NT2/D1 (cell line): ENCODE data around the gene COG6.

Experiments
- DNase-seq: peaks from one replicate; pipeline ENCODE4 v3.0.0-alpha.2; 2011; ENCODE audit warnings: low read depth, low spot score
- H3K27me3 ChIP-seq: 2 replicates; pipeline ENCODE4 v1.6.0; 2011; ENCODE audit warnings: mild to moderate bottlenecking; ENCODE audit not compliant: insufficient read length, insufficient read depth
- H3K36me3 ChIP-seq: 2 replicates; pipeline ENCODE4 v1.6.1; 2011; ENCODE audit warnings: mild to moderate bottlenecking, low read length, mixed read lengths; ENCODE audit not compliant: insufficient read depth, insufficient read length
- H3K4me1 ChIP-seq: 2 replicates; pipeline ENCODE4 v1.5.1; 2011; ENCODE audit not compliant: insufficient read depth, insufficient read length
- H3K4me3 ChIP-seq: 2 replicates; pipeline ENCODE4 v1.5.1; 2011; ENCODE audit warnings: low read depth; ENCODE audit not compliant: insufficient read length
- H3K9ac ChIP-seq: 2 replicates; pipeline ENCODE4 v1.6.0; 2011; ENCODE audit warnings: low read depth; ENCODE audit not compliant: insufficient read length
- H3K9me3 ChIP-seq: 2 replicates; pipeline ENCODE4 v1.5.1; 2011; ENCODE audit warnings: mild to moderate bottlenecking, low read length; ENCODE audit not compliant: insufficient read depth
- SUZ12 ChIP-seq: IDR thresholded peaks from 2 replicates; pipeline ENCODE4 v1.6.1; 2011; ENCODE audit not compliant: insufficient read length, insufficient read depth; ENCODE audit errors: extremely low read depth
- YY1 ChIP-seq: IDR thresholded peaks from 2 replicates; pipeline ENCODE4 v1.6.1; 2011; ENCODE audit not compliant: insufficient read length, insufficient read depth
- ZNF274 ChIP-seq: IDR thresholded peaks from 2 replicates; pipeline ENCODE4 v1.6.1; 2011; ENCODE audit warnings: mild to moderate bottlenecking, low read depth, low read length

Gene COG6

DNA sequence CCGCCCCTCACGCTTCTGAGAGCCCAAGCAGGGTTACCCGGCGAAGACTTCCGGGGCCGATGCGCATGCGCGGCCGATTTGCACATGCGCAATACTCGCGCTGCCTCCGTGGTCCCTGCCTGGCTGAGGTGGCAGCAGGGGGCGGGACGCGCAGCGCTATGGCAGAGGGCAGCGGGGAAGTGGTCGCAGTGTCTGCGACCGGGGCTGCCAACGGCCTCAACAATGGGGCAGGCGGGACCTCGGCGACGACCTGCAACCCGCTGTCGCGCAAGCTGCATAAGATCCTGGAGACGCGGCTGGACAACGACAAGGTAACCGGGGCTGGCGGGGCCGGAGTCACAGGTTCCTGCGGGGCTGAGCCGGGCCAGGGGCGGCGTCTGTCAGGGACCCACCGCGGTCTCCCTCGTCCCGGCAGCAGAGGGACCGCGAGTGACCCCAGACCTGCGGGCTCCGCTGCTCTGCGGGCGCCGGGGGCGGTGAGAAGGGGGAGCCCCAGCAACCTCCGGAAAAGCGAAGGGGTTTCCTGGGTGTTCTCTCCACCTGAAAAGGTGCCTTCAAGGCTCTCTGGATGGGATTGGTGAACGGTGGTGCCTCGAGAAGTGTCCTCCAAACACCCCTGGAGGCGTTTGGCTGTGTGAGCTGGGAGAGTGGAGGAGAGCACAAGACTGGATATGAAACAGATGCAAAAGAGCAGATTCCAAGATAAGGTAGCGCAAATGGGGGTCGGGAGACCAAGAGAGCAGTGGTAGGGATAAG lies at the start of gene COG6:
Gene COG6, plus strand, starts transcription at position 94 of the 756 bp plus-strand sequence. Its CDS starts 65 bp downstream, at position 159.
- Histone ChIP-seq H3K9ac (peak within 1 kb of the TSS; percentile 44), H3K9me3 (no peaks in the 10 kb centered on the region), H3K4me1 (no peaks in the 10 kb centered on the region), H3K4me3 (peak within 1 kb of the TSS; percentile 72), H3K36me3 (peaks cover 12% of the 10 kb centered on the region), H3K27me3 (no peaks in the 10 kb centered on the region)
- DNase-seq = peak; percentile 74
- TF ChIP-seq ZNF274 (no peak), SUZ12 (no peak), YY1 (no peak)

DNA sequence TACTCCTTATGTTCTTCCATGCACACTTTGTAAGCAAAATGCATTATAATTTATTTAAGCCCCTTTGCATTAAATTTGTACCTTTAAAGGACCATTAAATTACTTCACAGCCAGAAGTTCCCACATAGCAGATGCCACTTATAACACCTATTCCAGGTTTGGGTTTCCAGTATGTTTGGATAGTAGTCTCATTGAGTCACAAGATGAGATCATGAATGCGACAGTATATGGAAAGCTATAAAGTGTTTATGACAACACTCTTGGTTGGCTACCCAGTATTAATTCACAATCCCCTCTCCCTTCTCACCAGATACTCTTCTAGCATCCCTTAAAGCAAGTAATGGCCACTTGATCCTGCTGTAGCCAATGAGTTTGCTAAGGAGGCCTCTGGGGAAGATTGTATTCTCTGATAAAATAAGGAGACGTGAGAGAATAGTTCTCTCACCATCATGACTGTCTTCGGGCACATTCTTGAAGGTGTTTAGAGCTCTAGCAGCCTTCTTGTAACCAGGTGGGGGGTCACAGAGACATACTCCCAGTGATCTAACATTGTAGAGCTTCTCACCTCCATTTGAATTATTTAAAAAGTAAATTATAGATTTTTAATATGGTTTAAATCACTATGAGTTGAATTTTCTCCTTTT lies 49.7 kb upstream of the COG6 start:
- Histone ChIP-seq H3K4me3 (no peak overlapping the region), H3K4me1 (no peaks in the 10 kb centered on the region), H3K36me3 (peaks cover 3% of the 10 kb centered on the region), H3K9me3 (no peaks in the 10 kb centered on the region), H3K27me3 (no peaks in the 10 kb centered on the region), H3K9ac (no peak overlapping the region)
- TF ChIP-seq YY1 (no peak), SUZ12 (no peak), ZNF274 (no peak)
- no peak for DNase-seq

DNA sequence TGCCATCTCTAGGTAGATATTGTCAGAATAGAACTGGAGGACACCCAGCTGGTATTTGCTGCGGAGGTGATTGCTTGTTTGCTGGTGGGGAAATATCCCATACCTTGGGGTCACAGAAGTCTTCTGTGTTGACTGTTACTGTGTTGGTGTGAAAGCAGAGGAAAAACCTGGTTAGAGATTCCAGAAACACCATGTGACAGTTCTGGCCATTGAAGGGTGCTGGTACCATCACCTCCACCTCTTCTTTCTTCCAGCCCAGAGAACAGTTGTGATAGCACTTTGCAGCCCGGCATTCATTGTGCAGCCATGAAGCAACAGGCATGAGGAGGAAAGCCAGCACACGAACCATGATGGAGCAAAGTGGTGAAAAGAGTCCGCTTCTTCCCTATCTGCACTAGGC lies 47.6 kb upstream of the COG6 start:
- Histone ChIP-seq H3K27me3 (no peaks in the 10 kb centered on the region), H3K4me3 (no peak overlapping the region), H3K9me3 (no peaks in the 10 kb centered on the region), H3K36me3 (no peaks in the 10 kb centered on the region), H3K4me1 (no peaks in the 10 kb centered on the region), H3K9ac (no peak overlapping the region)
- DNase-seq = no peak
- TF ChIP-seq ZNF274 (no peak), SUZ12 (no peak)

DNA sequence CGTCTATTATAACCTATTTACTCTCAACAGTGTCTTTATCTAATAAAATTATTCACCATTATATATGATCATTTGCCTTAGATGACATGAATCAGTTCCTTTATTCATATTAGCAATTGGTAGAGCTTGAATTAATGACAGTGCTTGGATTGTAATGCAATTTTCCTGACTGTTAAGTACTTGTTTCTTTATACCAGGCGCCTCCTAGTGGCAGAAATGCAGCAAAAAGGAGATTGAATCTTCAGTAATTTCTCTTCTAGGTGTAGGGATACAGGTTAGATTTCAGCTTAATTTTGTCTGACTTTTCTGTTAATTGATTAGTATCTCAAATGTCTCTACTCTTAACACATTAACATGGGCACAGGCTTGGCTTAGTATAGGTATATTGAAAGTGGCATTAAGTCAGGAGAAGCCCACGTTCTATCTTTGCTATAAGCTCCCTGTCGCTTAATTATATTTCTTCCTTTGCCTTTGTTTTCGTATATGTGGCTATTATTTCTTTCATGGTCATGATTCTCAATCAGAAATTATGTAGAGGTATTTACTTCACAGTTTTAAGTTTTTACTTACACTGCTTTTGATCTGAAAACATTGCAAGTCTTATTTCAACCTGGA lies 43.3 kb upstream of the COG6 start:
- Histone ChIP-seq H3K9me3 (no peaks in the 10 kb centered on the region), H3K36me3 (no peaks in the 10 kb centered on the region), H3K4me3 (no peak overlapping the region), H3K27me3 (no peaks in the 10 kb centered on the region), H3K4me1 (no peaks in the 10 kb centered on the region), H3K9ac (no peak overlapping the region)
- peak; percentile 47 for DNase-seq
- TF ChIP-seq SUZ12 = no peak
- no peak for TF ChIP-seq YY1
- no peak for TF ChIP-seq ZNF274

DNA sequence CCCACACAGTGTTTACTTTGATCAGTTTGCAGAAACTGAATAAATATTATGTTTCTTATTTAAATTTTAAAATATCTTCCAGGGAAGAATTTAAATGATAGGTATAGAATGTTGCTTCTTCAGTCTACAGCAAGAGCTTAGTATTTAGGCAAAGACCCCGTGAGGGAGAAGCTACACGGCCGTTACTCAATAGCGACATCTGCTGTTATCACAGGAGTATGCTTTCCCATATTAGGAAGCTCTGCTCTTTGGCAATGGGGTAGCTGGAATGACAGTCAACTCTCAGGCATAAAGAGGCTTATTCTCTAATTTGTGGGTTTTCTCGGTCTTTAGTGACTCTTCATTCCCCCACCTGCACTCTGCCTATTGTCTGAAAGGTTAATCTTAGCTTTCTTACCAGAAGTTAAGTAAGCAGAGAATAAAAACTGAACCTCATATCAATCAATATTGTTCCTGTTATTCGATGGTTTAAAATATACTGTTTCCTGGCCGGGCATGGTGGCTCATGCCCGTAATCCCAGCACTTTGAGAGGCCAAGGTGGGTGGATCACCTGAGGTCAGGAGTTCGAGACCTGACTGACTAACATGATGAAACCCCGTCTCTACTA lies 39.3 kb upstream of the COG6 start:
- H3K27me3 ChIP-seq = no peaks in the 10 kb centered on the region
- H3K36me3 ChIP-seq = no peaks in the 10 kb centered on the region
- no peak overlapping the region for H3K4me3 ChIP-seq
- no peak for TF ChIP-seq ZNF274
- no peak for TF ChIP-seq YY1
- no peak for TF ChIP-seq SUZ12
- H3K4me1 ChIP-seq = no peaks in the 10 kb centered on the region
- no peaks in the 10 kb centered on the region for H3K9me3 ChIP-seq
- no peak overlapping the region for H3K9ac ChIP-seq
- DNase-seq = peak; percentile 67

DNA sequence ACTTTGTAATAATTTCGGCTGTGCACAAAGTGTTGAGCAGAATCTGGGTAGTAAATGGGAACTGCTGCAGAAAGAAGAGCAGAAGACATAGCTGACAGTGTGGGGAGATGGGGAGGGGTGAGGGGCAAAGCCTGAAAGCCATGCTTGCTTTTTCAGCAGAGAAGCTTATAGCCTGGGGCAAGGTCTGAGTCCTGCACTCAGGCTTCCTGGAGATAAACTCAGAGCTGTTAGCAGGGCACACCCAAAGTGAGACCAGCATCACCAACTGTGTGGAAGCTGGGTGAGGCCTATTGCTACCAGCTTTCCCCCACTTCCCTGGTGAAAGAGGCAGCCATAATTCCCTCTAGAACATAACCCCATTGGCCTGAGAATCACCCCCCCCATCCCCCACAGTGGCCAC lies 36.9 kb upstream of the COG6 start:
- no peak overlapping the region for H3K4me3 ChIP-seq
- no peak for TF ChIP-seq YY1
- H3K27me3 ChIP-seq = no peaks in the 10 kb centered on the region
- H3K36me3 ChIP-seq = no peaks in the 10 kb centered on the region
- H3K9ac ChIP-seq = no peak overlapping the region
- no peaks in the 10 kb centered on the region for H3K4me1 ChIP-seq
- DNase-seq = no peak
- no peaks in the 10 kb centered on the region for H3K9me3 ChIP-seq

DNA sequence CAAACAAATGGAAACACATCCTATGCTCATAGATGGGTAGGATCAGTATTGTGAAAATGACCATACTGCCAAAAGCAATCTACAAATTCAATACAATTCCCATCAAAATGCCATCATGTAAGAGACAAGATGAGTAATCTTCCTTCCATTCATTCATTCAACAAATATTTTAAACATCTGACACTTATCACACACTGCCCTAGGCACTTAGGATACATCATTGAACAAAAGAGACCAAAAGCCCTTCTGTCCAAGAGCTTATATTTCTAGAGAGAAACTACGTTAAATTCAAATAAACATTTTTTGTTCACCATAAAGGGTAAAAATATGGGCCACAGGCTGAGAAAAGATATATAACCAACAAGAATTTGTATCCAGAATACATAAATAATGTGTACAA lies 32.0 kb upstream of the COG6 start:
- Histone ChIP-seq H3K27me3 (no peaks in the 10 kb centered on the region), H3K4me1 (no peaks in the 10 kb centered on the region), H3K9me3 (no peaks in the 10 kb centered on the region), H3K9ac (no peak overlapping the region), H3K36me3 (no peaks in the 10 kb centered on the region), H3K4me3 (no peak overlapping the region)
- TF ChIP-seq SUZ12 (no peak), YY1 (no peak), ZNF274 (no peak)
- DNase-seq = no peak
